IMR-90 (cell line): Measurements from ENCODE around the gene OR4K2. TPM values are rescaled to one million over a fixed set of nuclear protein-coding genes. Genes with fewer than 3 reads are reported as not detected.
"Not testable (repeated sequence)": the region's sequence is repeated elsewhere in the genome, so short reads cannot be mapped to it uniquely, and the experiment has no call there.

ENCODE experiments used
- ATAC-seq: fragments of 200-7000 bp; cut with Tn5 transposase; 2 replicates; pipeline ENCODE4 v1.9.1; 2020; ENCODE audit warnings: low read depth, mild to moderate bottlenecking, moderate library complexity
- BruUV-seq: library from RNA; stranded (reverse); fragments of 400-500 nt; replicated peaks from 2 replicates; lab custom pipeline; 2021; lab: Mats Ljungman, UMichigan
- CTCF ChIA-PET: fragments of 300-600 bp; formaldehyde crosslinking; extraction: SDS; loops from one replicate; lab custom pipeline; 2021; ENCODE audit warnings: antibody characterized with exemption; lab: Yijun Ruan, JAX
- POLR2A ChIA-PET: fragments of 300-600 bp; sonication (Branson Sonifier 250); formaldehyde crosslinking; loops from one replicate; lab custom pipeline; 2022; ENCODE audit warnings: antibody characterized with exemption; ENCODE audit not compliant: unreplicated experiment; lab: Charles Lee
- DNase-seq: peaks from one replicate; pipeline ENCODE4 v3.0.0; 2013
- H2AFZ ChIP-seq: replicated peaks from 2 replicates; pipeline ENCODE3; 2013; ENCODE audit warnings: low read length, mild to moderate bottlenecking; ENCODE audit not compliant: poor library complexity
- H2AK5ac ChIP-seq: 2 replicates; pipeline ENCODE4 v1.6.1; 2013; ENCODE audit warnings: low read depth, low read length, inconsistent platforms
- H2AK9ac ChIP-seq: replicated peaks from 2 replicates; pipeline ENCODE3; 2013; ENCODE audit warnings: mild to moderate bottlenecking, low read depth, low read length, moderate library complexity; ENCODE audit not compliant: poor library complexity
- H2BK120ac ChIP-seq: 2 replicates; pipeline ENCODE4 v1.6.1; 2013; ENCODE audit warnings: low read depth, low read length, inconsistent platforms
- H2BK15ac ChIP-seq: 3 replicates; pipeline ENCODE4 v1.6.1; 2013; ENCODE audit warnings: low read depth, low read length, inconsistent platforms
- H2BK20ac ChIP-seq: 2 replicates; pipeline ENCODE4 v1.6.1; 2013; ENCODE audit warnings: low read depth, mild to moderate bottlenecking, inconsistent platforms, low read length, moderate library complexity
- H2BK5ac ChIP-seq: 2 replicates; pipeline ENCODE4 v1.6.1; 2013; ENCODE audit warnings: mild to moderate bottlenecking, low read depth, low read length, inconsistent platforms; ENCODE audit not compliant: poor library complexity, severe bottlenecking
- H3K14ac ChIP-seq: replicated peaks from 2 replicates; pipeline ENCODE4 v1.6.1; 2013; ENCODE audit warnings: low read depth, low read length, inconsistent platforms
- H3K18ac ChIP-seq: 2 replicates; pipeline ENCODE4 v1.6.1; 2013; ENCODE audit warnings: low read depth, low read length, control low read depth
- H3K23ac ChIP-seq: 2 replicates; pipeline ENCODE4 v1.6.1; 2013; ENCODE audit warnings: low read depth, low read length, inconsistent platforms
- H3K27ac ChIP-seq: 2 replicates; pipeline ENCODE4 v1.5.1; 2013; ENCODE audit warnings: mild to moderate bottlenecking, control low read depth, low read length; ENCODE audit not compliant: insufficient read depth
- H3K27me3 ChIP-seq: 2 replicates; pipeline ENCODE4 v1.6.1; 2013; ENCODE audit warnings: low read length; ENCODE audit not compliant: control insufficient read depth, insufficient read depth
- H3K36me3 ChIP-seq: 2 replicates; pipeline ENCODE4 v1.6.1; 2013; ENCODE audit warnings: low read length, mixed read lengths; ENCODE audit not compliant: control insufficient read depth, insufficient read depth
- H3K4ac ChIP-seq: 2 replicates; pipeline ENCODE4 v1.6.1; 2013; ENCODE audit warnings: low read depth, low read length, inconsistent platforms
- H3K4me1 ChIP-seq: 2 replicates; pipeline ENCODE4 v1.6.1; 2013; ENCODE audit warnings: low read length, mixed read lengths; ENCODE audit not compliant: control insufficient read depth, insufficient read depth
- H3K4me2 ChIP-seq: 2 replicates; pipeline ENCODE4 v1.6.1; 2013; ENCODE audit warnings: low read depth, mild to moderate bottlenecking, control low read depth, low read length, moderate library complexity
- H3K4me3 ChIP-seq: 2 replicates; pipeline ENCODE4 v1.5.1; 2013; ENCODE audit warnings: low read depth, mild to moderate bottlenecking, control low read depth, low read length, moderate library complexity; ENCODE audit not compliant: insufficient read depth
- H3K56ac ChIP-seq: 2 replicates; pipeline ENCODE4 v1.6.1; 2013; ENCODE audit warnings: low read length, inconsistent platforms; ENCODE audit not compliant: insufficient read depth; ENCODE audit errors: extremely low read depth
- H3K79me1 ChIP-seq, 2 experiments: 2 replicates each; pipeline ENCODE4 v1.6.1; 2013; ENCODE audit warnings: low read length in 2 of 2, inconsistent platforms in 1 of 2, low read depth in 1 of 2
- H3K9ac ChIP-seq: 2 replicates; pipeline ENCODE4 v1.6.1; 2013; ENCODE audit warnings: low read depth, low read length, control low read depth
- H3K9me1 ChIP-seq: 2 replicates; pipeline ENCODE4 v1.6.1; 2013; ENCODE audit warnings: low read length, inconsistent platforms; ENCODE audit not compliant: insufficient read depth
- H3K9me3 ChIP-seq: 2 replicates; pipeline ENCODE4 v1.6.1; 2013; ENCODE audit warnings: low read length; ENCODE audit not compliant: control insufficient read depth, insufficient read depth
- H4K20me1 ChIP-seq: 2 replicates; pipeline ENCODE4 v1.6.1; 2013; ENCODE audit warnings: low read length, inconsistent platforms; ENCODE audit not compliant: insufficient read depth
- H4K5ac ChIP-seq: 2 replicates; pipeline ENCODE4 v1.6.1; 2013; ENCODE audit warnings: mild to moderate bottlenecking, low read depth, low read length, control low read depth
- H4K8ac ChIP-seq, 2 experiments: 2 replicates each; pipeline ENCODE4 v1.6.1; 2013; ENCODE audit warnings: low read depth in 2 of 2, low read length in 2 of 2, control low read depth in 1 of 2, inconsistent platforms in 1 of 2
- H4K91ac ChIP-seq: 2 replicates; pipeline ENCODE4 v1.6.1; 2013; ENCODE audit warnings: low read depth, low read length, inconsistent platforms; ENCODE audit not compliant: insufficient read depth
- BHLHE40 ChIP-seq: fragments of 150-350 bp; IDR thresholded peaks from 2 replicates; pipeline ENCODE4 v1.6.1; 2016; ENCODE audit warnings: mild to moderate bottlenecking, low read depth, low read length
- CEBPB ChIP-seq: IDR thresholded peaks from 2 replicates; pipeline ENCODE4 v1.6.1; 2012; ENCODE audit warnings: low read depth, low read length, improper control_type of control experiment
- CHD1 ChIP-seq: IDR thresholded peaks from 2 replicates; pipeline ENCODE4 v1.6.1; 2012; ENCODE audit warnings: low read depth, low read length, improper control_type of control experiment
- FOS ChIP-seq: fragments of 150-350 bp; IDR thresholded peaks from 2 replicates; pipeline ENCODE4 v1.6.1; 2016; ENCODE audit warnings: low read depth, low read length
- MAZ ChIP-seq: IDR thresholded peaks from 2 replicates; pipeline ENCODE4 v1.6.1; 2012; ENCODE audit warnings: low read depth, mild to moderate bottlenecking, low read length, improper control_type of control experiment, moderate library complexity, borderline replicate concordance
- NFE2L2 ChIP-seq: fragments of 150-350 bp; IDR thresholded peaks from 2 replicates; pipeline ENCODE4 v1.6.1; 2016; ENCODE audit warnings: low read depth, mild to moderate bottlenecking, low read length
- RAD21 ChIP-seq: IDR thresholded peaks from 2 replicates; pipeline ENCODE4 v1.6.1; 2012; ENCODE audit warnings: low read length, improper control_type of control experiment
- RFX5 ChIP-seq: IDR thresholded peaks from 2 replicates; pipeline ENCODE4 v1.8.0; 2012; ENCODE audit warnings: low read depth, mild to moderate bottlenecking, low read length, moderate library complexity
- WGBS, 2 experiments: methylation state at CpG; one replicate each; pipeline versions ENCODE4 v1.1.5 to v1.1.7; 2013; ENCODE audit warnings: missing lambda C conversion rate in 2 of 2; ENCODE audit not compliant: insufficient read length in 1 of 2; ENCODE audit errors: extremely low coverage in 2 of 2; 5-methylcytosine and 5-hydroxymethylcytosine counted together
- dilution Hi-C: fragments of 300-500 bp; cut with HindIII; formaldehyde crosslinking; loops from one replicate; pipeline ENCODE4 v1.14.3; 2018; ENCODE audit warnings: low sequenced_read_pairs; ENCODE audit not compliant: unreplicated experiment
- in situ Hi-C: fragments of 300-500 bp; cut with MboI; formaldehyde crosslinking; loops from 3 replicates; pipeline ENCODE4 v1.14.3; 2019; ENCODE audit warnings: low sequenced_read_pairs, inconsistent platforms, mixed read lengths
- intact Hi-C: fragments of 100-400 bp; cut with micrococcal nuclease; formaldehyde crosslinking; loops from 2 replicates; pipeline ENCODE4 v1.10.0; 2022
- polyA plus RNA-seq, 3 experiments: library from polyadenylated mRNA; depleted of rRNA; stranded (reverse); fragments of >200 nt; gene quantifications; 2 replicates each; pipeline ENCODE4 v1.2.3, GENCODE V29; 2012; ENCODE audit warnings: low replicate concordance in 1 of 3
- total RNA-seq: library from RNA; depleted of rRNA; stranded (reverse); fragments of >200 nt; gene quantifications from 2 replicates; pipeline ENCODE4 v1.2.3, GENCODE V29; 2012
- TF ChIP-seq, protein P1 (sequence below): conservative IDR thresholded peaks from 2 replicates; pipeline ENCODE4 v1.5.1; 2012; ENCODE audit warnings: mild to moderate bottlenecking, low read depth, low read length, improper control_type of control experiment

Gene OR4K2
- total and polyA plus RNA-seq, 2 of the 4 experiments (the other 2 are of a cell fraction) = not detected

DNA sequence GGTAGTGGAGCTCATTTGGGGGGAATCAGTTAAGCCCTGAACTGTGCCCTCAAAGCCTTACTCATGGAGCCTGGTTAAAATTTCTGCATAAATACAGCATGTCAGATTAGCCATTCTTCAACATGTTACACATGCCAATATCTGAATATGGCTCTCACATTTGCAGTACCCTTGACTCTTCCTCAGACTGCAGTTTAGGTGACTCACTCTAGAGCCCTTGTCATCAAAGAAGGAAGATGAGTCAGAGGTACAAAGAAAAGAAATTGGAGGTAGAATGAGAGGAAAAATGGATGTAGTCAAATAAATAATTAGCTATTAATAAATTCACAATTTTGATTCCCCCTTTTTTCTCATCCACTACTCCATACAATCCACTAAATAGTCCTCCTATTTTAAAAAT is 23.6 kb upstream of the OR4K2 start:
- TF ChIP-seq, protein P1, sequence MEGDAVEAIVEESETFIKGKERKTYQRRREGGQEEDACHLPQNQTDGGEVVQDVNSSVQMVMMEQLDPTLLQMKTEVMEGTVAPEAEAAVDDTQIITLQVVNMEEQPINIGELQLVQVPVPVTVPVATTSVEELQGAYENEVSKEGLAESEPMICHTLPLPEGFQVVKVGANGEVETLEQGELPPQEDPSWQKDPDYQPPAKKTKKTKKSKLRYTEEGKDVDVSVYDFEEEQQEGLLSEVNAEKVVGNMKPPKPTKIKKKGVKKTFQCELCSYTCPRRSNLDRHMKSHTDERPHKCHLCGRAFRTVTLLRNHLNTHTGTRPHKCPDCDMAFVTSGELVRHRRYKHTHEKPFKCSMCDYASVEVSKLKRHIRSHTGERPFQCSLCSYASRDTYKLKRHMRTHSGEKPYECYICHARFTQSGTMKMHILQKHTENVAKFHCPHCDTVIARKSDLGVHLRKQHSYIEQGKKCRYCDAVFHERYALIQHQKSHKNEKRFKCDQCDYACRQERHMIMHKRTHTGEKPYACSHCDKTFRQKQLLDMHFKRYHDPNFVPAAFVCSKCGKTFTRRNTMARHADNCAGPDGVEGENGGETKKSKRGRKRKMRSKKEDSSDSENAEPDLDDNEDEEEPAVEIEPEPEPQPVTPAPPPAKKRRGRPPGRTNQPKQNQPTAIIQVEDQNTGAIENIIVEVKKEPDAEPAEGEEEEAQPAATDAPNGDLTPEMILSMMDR = no peak
- TF ChIP-seq CEBPB (no peak), NFE2L2 (no peak), FOS (no peak), MAZ (no peak), BHLHE40 (no peak), CHD1 (no peak), RAD21 (no peak), RFX5 (no peak)
- Histone ChIP-seq H2AK9ac (no peak overlapping the region), H3K4me1 (no peaks in the 10 kb centered on the region), H3K27ac (no peak overlapping the region), H4K91ac (no peak overlapping the region), H3K56ac (no peak overlapping the region), H3K4ac (no peak overlapping the region), H4K8ac (no peak overlapping the region), H3K9ac (no peak overlapping the region), H4K5ac (no peak overlapping the region), H3K27me3 (no peaks in the 10 kb centered on the region), H2BK15ac (no peak overlapping the region), H3K9me3 (peaks cover 14% of the 10 kb centered on the region), H2AFZ (no peak overlapping the region), H3K18ac (no peak overlapping the region), H3K9me1 (no peaks in the 10 kb centered on the region), H3K23ac (no peak overlapping the region), H2BK20ac (no peak overlapping the region), H2AK5ac (no peak overlapping the region), H2BK5ac (no peak overlapping the region), H3K79me1 (no peaks in the 10 kb centered on the region), H4K20me1 (no peaks in the 10 kb centered on the region), H3K4me2 (no peak overlapping the region), H2BK120ac (no peak overlapping the region), H3K14ac (no peak overlapping the region), H3K4me3 (no peak overlapping the region), H3K36me3 (no peaks in the 10 kb centered on the region)
- BruUV-seq = no TSS peak
- POLR2A ChIA-PET = no interaction called here
- CTCF ChIA-PET = no interaction called here
- in situ Hi-C loops = no loop called here
- intact Hi-C loops = no loop called here
- DNase-seq = no peak
- no peak for ATAC-seq
- dilution Hi-C loops = no loop called here

DNA sequence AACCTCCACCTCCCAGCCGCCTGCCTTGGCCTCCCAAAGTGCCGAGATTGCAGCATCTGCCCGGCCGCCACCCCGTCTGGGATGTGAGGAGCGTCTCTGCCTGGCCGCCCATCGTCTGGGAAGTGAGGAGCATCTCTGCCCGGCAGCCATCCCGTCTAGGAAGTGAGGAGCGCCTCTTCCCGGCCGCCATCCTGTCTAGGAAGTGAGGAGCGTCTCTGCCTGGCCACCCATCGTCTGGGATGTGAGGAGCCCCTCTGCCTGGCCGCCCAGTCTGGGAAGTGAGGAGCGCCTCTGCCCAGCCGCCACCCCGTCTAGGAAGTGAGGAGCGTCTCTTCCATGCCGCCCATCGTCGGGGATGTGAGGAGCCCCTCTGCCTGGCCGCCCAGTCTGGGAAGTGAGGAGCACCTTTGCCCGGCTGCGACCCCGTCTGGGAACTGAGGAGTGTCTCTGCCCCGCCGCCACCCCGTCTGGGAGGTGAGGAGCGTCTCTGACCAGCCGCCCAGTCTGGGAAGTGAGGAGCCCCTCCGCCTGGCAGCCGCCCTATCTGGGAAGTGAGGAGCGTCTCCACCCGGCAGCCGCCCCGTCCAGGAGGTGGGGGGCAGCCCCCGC is 8.8 kb upstream of the OR4K2 start:
- BruUV-seq, DNase-seq, H4K91ac ChIP-seq, H3K14ac ChIP-seq, H3K79me1 ChIP-seq, H2BK15ac ChIP-seq, intact Hi-C loops, H3K4me3 ChIP-seq, H3K9me1 ChIP-seq, in situ Hi-C loops, H3K56ac ChIP-seq, H4K5ac ChIP-seq, H2AK9ac ChIP-seq, CTCF ChIA-PET, POLR2A ChIA-PET, ATAC-seq, H3K4me1 ChIP-seq, H2BK20ac ChIP-seq, H3K27me3 ChIP-seq, H2BK5ac ChIP-seq, H3K27ac ChIP-seq, H3K18ac ChIP-seq, H2AFZ ChIP-seq, H2BK120ac ChIP-seq, H4K20me1 ChIP-seq, H3K4ac ChIP-seq, H2AK5ac ChIP-seq, H4K8ac ChIP-seq, H3K36me3 ChIP-seq, H3K23ac ChIP-seq, dilution Hi-C loops, H3K9ac ChIP-seq, H3K4me2 ChIP-seq: not testable (repeated sequence)
- H3K9me3 ChIP-seq = peaks cover 24% of the 10 kb centered on the region
- 83% methylated on average over 27 of the region's 39 CpGs; no CpG with 5 or more reads in 1 of the 2 experiments for WGBS, 2 experiments
